Activated T-cell treated with anti-CD3 and anti-CD28 coated beads, Interleukin-2, amount 50 U/mL, for 72 hours (primary cell): ENCODE results near the gene POU6F1. TPM values are rescaled to one million over a fixed set of nuclear protein-coding genes. Genes with fewer than 3 reads are reported as not detected.
"Not testable (repeated sequence)": the region's sequence is repeated elsewhere in the genome, so short reads cannot be mapped to it uniquely, and the experiment has no call there.

Experiments used
- ATAC-seq, 2 donors: fragments of 150-1000 bp; cut with Tn5 transposase; replicated peaks in 1 of 2; 2 replicates each; pipeline ENCODE4 v1.10.0; 2021; ENCODE audit warnings: moderate library complexity in 2 of 2, mild to moderate bottlenecking in 1 of 2
- DNase-seq, 2 donors: peaks; one replicate each; pipeline ENCODE4 v3.0.0; 2021 to 2022; ENCODE audit warnings: mixed read lengths in 1 of 2
- H3K27ac Mint-ChIP-seq: one replicate; pipeline ENCODE4 v1.8.0; 2022; ENCODE audit warnings: mild to moderate bottlenecking, moderate library complexity, mixed read lengths
- H3K27me3 Mint-ChIP-seq: one replicate; pipeline ENCODE4 v1.8.0; 2022; ENCODE audit warnings: low read depth, mixed read lengths
- H3K36me3 Mint-ChIP-seq, 2 donors: one replicate each; pipeline ENCODE4 v1.8.0; 2022; ENCODE audit warnings: mixed read lengths in 2 of 2, mild to moderate bottlenecking in 1 of 2; ENCODE audit not compliant: insufficient read depth in 2 of 2
- H3K4me1 Mint-ChIP-seq: one replicate; pipeline ENCODE4 v1.8.0; 2022; ENCODE audit warnings: low read depth, mixed read lengths
- H3K4me3 Mint-ChIP-seq, 2 donors: one replicate each; pipeline ENCODE4 v1.8.0; 2022; ENCODE audit warnings: mild to moderate bottlenecking in 2 of 2, mixed read lengths in 2 of 2, moderate library complexity in 2 of 2
- H3K9me3 Mint-ChIP-seq, 2 donors: one replicate each; pipeline ENCODE4 v1.8.0; 2022; ENCODE audit warnings: mixed read lengths in 2 of 2
- total RNA-seq, 2 donors: library from RNA; stranded (reverse); gene quantifications; one replicate each; pipeline ENCODE4 v1.2.3, GENCODE V29; 2022

Gene POU6F1, protein sequence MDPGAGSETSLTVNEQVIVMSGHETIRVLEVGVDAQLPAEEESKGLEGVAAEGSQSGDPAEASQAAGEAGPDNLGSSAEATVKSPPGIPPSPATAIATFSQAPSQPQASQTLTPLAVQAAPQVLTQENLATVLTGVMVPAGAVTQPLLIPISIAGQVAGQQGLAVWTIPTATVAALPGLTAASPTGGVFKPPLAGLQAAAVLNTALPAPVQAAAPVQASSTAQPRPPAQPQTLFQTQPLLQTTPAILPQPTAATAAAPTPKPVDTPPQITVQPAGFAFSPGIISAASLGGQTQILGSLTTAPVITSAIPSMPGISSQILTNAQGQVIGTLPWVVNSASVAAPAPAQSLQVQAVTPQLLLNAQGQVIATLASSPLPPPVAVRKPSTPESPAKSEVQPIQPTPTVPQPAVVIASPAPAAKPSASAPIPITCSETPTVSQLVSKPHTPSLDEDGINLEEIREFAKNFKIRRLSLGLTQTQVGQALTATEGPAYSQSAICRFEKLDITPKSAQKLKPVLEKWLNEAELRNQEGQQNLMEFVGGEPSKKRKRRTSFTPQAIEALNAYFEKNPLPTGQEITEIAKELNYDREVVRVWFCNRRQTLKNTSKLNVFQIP
- total RNA-seq = 10 to 100 TPM; 12.0 to 16.0 TPM

DNA sequence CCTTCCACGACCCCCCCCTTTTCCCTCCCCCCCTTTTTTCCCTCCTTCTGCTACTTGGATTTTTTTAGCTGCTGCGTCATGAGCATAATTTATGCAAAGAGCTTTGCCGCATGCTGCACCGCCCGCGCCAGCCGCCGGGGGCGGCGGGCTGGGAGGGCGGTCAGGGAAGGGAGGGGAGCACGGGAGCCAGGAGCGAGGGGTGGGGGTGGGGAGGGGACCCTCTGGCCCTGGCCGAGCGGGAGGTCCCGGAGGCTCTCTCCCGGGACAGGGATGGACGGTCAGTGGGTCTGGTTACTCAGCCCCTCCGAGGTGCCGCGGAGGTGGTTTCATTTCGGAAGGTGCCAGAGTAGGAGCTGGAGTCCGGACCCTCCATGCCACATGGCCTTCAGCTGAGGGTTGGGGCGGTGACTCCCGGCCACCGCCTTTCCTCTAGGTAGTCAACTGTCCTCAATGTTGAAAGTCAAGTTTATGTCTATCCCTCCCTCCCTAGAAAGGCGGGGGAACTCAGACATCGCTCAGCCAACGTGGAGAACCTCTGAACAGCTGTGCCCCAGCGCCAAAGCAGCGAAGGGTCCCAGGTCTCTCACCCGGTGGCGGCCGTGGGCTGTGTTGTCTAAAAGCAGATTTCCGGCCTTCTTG lies at the start of gene POU6F1:
Gene POU6F1, minus strand, starts transcription at position 95 of the 639 bp plus-strand sequence. CDS start 11,226 bp downstream, outside the sequence.
- H3K9me3 Mint-ChIP-seq = no peaks in the 10 kb centered on the region
- H3K27ac Mint-ChIP-seq = peak within 1 kb of the TSS; percentile 97
- H3K4me3 Mint-ChIP-seq = peak within 1 kb of the TSS; percentile 94 to 98
- H3K4me1 Mint-ChIP-seq = peaks cover 23% of the 10 kb centered on the region
- no peaks in the 10 kb centered on the region for H3K27me3 Mint-ChIP-seq
- DNase-seq (peak; percentile 67 to 75), ATAC-seq (peak; percentile 81 to 83)
- H3K36me3 Mint-ChIP-seq = peaks cover 0 to 2% of the 10 kb centered on the region in 2 donors

DNA sequence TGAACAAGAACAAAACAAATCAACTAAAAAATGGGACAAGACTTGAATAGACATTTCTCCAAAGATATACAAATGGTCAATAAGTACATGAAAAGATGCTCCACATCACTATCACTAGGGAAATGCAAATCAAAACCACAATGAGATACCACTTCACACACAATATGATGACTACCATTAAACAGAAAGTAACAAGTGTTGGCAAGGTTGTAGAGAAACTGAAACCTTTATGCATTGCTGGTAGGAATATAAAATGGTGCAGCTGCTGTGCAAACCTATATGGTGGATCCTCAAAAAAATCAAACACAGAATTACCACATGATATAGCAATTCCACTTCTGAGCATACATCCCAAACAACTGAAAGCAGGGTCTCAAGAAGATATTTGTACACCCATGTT lies 47.2 kb upstream of the POU6F1 start:
- H3K4me3 Mint-ChIP-seq = peak overlapping the region in 1 of 2 donors; percentile 57
- H3K27me3 Mint-ChIP-seq = peaks cover 9% of the 10 kb centered on the region
- no peaks in the 10 kb centered on the region for H3K36me3 Mint-ChIP-seq
- ATAC-seq (peak; percentile 67 to 69), DNase-seq (no peak)
- H3K4me1 Mint-ChIP-seq = peaks cover 27% of the 10 kb centered on the region
- no peak overlapping the region for H3K27ac Mint-ChIP-seq
- H3K9me3 Mint-ChIP-seq = peaks cover 0 to 2% of the 10 kb centered on the region in 2 donors

GRCh38 chr12:51264297-51264696 lies 46.4 kb upstream of the POU6F1 start:
- Mint-ChIP-seq H3K9me3 (peaks cover 0 to 2% of the 10 kb centered on the region in 2 donors), H3K27me3 (peaks cover 7% of the 10 kb centered on the region), H3K4me3 (no peak overlapping the region), H3K27ac (no peak overlapping the region), H3K36me3 (no peaks in the 10 kb centered on the region), H3K4me1 (peaks cover 27% of the 10 kb centered on the region)
- DNase-seq (no peak), ATAC-seq (no peak)

GRCh38 chr12:51263341-51263740 lies 45.5 kb upstream of the POU6F1 start:
- DNase-seq (no peak), ATAC-seq (no peak)
- Mint-ChIP-seq H3K27me3 (no peaks in the 10 kb centered on the region), H3K36me3 (no peaks in the 10 kb centered on the region), H3K27ac (no peak overlapping the region), H3K4me3 (no peak overlapping the region), H3K9me3 (peaks cover 0 to 2% of the 10 kb centered on the region in 2 donors), H3K4me1 (peaks cover 27% of the 10 kb centered on the region)

- H3K36me3 Mint-ChIP-seq = no peaks in the 10 kb centered on the region
- H3K4me3 Mint-ChIP-seq = no peak overlapping the region
- H3K4me1 Mint-ChIP-seq = peaks cover 27% of the 10 kb centered on the region
- ATAC-seq (peak; percentile 41 to 50), DNase-seq (peak; percentile 39 to 42)
- H3K27me3 Mint-ChIP-seq = no peaks in the 10 kb centered on the region
- H3K27ac Mint-ChIP-seq = no peak overlapping the region
- H3K9me3 Mint-ChIP-seq = peaks cover 0 to 2% of the 10 kb centered on the region in 2 donors
These were observed 44.9 kb upstream of the POU6F1 start for GRCh38 chr12:51262758-51263177.

DNA sequence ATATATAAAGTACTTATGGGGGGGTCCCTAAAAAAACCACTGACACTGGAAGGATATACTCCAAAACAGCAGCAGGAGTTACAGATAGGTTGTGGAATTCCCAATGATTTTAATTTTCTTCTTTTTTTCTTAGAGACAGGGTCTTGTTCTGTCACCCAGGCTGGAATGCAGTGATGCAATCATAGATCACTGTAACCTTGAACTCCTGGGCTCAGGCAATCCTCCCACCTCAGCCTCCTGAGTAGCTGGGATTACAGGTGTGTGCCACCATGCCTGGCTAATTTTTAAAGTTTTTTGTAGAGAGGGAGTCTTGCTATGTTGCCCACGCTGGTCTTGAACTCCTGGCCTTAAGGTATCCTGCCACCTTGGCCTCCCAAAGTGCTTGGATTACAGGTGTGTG lies 41.7 kb upstream of the POU6F1 start:
- not testable (repeated sequence) for H3K4me3 Mint-ChIP-seq, H3K27ac Mint-ChIP-seq, DNase-seq, H3K9me3 Mint-ChIP-seq, H3K36me3 Mint-ChIP-seq, H3K27me3 Mint-ChIP-seq, ATAC-seq
- peaks cover 18% of the 10 kb centered on the region for H3K4me1 Mint-ChIP-seq

- H3K27ac Mint-ChIP-seq = no peak overlapping the region
These were observed 36.7 kb upstream of the POU6F1 start for GRCh38 chr12:51254536-51254935.

GRCh38 chr12:51253276-51253675 lies 35.4 kb upstream of the POU6F1 start:
- ATAC-seq = no peak
- Mint-ChIP-seq H3K4me1 (peaks cover 5% of the 10 kb centered on the region), H3K36me3 (no peaks in the 10 kb centered on the region), H3K4me3 (no peak overlapping the region), H3K9me3 (no peaks in the 10 kb centered on the region), H3K27me3 (no peaks in the 10 kb centered on the region), H3K27ac (no peak overlapping the region)
- no peak for DNase-seq

More at GRCh38 chr12:51254536-51254935, 36.7 kb upstream of the POU6F1 start:
- Mint-ChIP-seq H3K9me3 (no peaks in the 10 kb centered on the region), H3K4me1 (peaks cover 5% of the 10 kb centered on the region), H3K36me3 (no peaks in the 10 kb centered on the region), H3K27me3 (no peaks in the 10 kb centered on the region), H3K4me3 (no peak overlapping the region)
- no peak for ATAC-seq
- no peak for DNase-seq

DNA sequence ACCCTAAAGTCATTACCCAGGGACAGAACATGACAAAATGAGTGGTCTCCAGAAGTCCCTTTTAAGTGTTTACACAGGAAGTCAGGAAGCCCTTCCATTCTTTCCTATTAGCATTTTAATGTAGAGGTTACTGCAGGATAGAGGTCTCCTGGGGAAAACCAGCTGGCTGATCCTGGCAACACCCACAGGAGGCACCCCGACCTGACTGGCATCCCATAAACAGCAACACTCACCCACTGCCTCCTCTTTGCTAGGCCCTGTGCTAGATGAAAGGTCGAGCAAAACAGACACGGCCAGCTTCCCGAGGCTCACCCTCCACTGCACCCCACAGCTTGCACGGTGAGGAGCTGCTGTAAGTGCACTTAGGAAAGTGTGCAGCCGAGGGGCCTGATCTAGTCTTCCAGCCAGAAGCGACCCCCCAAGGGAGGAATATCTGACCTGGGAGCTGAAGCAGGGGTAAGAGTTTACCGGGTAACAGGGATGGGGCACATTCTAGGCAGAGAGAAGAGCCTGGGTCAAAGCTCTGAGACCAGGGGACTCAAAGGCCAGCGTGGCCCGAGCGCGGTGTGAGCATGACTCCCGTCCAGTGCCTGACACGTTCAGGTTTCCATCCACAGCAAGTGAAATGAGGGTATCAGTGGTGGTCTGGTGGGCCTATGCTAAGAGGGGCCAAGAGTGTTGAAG lies 29.8 kb upstream of the POU6F1 start:
- H3K27me3 Mint-ChIP-seq = no peaks in the 10 kb centered on the region
- H3K27ac Mint-ChIP-seq = peak overlapping the region; percentile 70
- ATAC-seq (no peak), DNase-seq (no peak)
- H3K4me1 Mint-ChIP-seq = peaks cover 35% of the 10 kb centered on the region
- peak overlapping the region in 1 of 2 donors; percentile 27 for H3K4me3 Mint-ChIP-seq
- H3K36me3 Mint-ChIP-seq = peaks cover 8 to 10% of the 10 kb centered on the region in 2 donors
- no peaks in the 10 kb centered on the region for H3K9me3 Mint-ChIP-seq

GRCh38 chr12:51246254-51246853 lies 28.5 kb upstream of the POU6F1 start:
- Mint-ChIP-seq H3K27ac (peak overlapping the region; percentile 27), H3K27me3 (no peaks in the 10 kb centered on the region), H3K4me3 (peak overlapping the region; percentile 42 to 48), H3K4me1 (peaks cover 45% of the 10 kb centered on the region), H3K36me3 (peaks cover 9 to 20% of the 10 kb centered on the region in 2 donors), H3K9me3 (no peaks in the 10 kb centered on the region)
- peak; percentile 63 to 78 for ATAC-seq
- peak; percentile 19 to 36 for DNase-seq

- Mint-ChIP-seq H3K4me1 (peaks cover 52% of the 10 kb centered on the region), H3K4me3 (peak overlapping the region; percentile 42 to 48), H3K36me3 (peaks cover 9 to 27% of the 10 kb centered on the region in 2 donors), H3K9me3 (no peaks in the 10 kb centered on the region), H3K27me3 (no peaks in the 10 kb centered on the region), H3K27ac (peak overlapping the region; percentile 27)
- no peak for DNase-seq
- peak in 1 of 2 donors; percentile 10 for ATAC-seq
These were observed 27.8 kb upstream of the POU6F1 start for GRCh38 chr12:51245476-51246253.

GRCh38 chr12:51244269-51244668 lies 26.4 kb upstream of the POU6F1 start:
- no peaks in the 10 kb centered on the region for H3K9me3 Mint-ChIP-seq
- DNase-seq = no peak
- H3K36me3 Mint-ChIP-seq = peaks cover 11 to 32% of the 10 kb centered on the region in 2 donors
- no peak overlapping the region for H3K27ac Mint-ChIP-seq
- H3K4me3 Mint-ChIP-seq = no peak overlapping the region
- peaks cover 64% of the 10 kb centered on the region for H3K4me1 Mint-ChIP-seq
- no peak for ATAC-seq
- H3K27me3 Mint-ChIP-seq = no peaks in the 10 kb centered on the region
